ENCODE measurements around the gene MET. TPM values are rescaled to one million over a fixed set of nuclear protein-coding genes. Genes with fewer than 3 reads are reported as not detected.

Gene MET
- total RNA-seq, result under 1 TPM; 0.41 to 0.60 TPM

DNA sequence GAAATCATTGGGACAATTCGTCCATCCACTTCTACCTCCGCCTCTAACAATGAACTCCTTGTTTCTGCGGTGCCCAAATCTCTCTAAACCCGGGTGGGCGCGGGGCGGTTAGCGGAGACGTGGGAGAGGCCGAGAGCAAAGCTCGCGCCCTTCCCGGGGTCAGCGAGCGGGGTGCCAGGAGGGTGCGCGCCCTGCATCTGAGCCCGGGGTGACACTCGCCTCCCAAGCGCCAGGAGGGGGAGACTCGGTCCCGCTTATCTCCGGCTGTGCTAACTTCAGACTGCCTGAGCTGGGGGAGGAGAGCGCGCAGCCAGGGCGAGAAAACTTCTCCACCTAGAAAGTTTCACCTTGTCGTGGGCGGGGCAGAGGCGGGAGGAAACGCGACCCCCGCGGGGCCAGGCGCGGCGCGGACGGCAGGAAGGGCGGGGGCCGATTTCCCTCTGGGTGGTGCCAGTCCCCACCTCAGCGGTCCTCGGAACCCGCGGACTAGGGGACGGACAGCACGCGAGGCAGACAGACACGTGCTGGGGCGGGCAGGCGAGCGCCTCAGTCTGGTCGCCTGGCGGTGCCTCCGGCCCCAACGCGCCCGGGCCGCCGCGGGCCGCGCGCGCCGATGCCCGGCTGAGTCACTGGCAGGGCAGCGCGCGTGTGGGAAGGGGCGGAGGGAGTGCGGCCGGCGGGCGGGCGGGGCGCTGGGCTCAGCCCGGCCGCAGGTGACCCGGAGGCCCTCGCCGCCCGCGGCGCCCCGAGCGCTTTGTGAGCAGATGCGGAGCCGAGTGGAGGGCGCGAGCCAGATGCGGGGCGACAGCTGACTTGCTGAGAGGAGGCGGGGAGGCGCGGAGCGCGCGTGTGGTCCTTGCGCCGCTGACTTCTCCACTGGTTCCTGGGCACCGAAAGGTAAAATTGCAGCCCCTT is at the start of gene MET:
TSS of gene MET (plus strand) at position 516 of the 915 bp plus-strand sequence. CDS start 26,889 bp downstream, outside the sequence.

Other genes with a start within 250 kb of the MET start
- gene CAV2, start 172.5 kb upstream of the MET start, total RNA-seq, result not detected
- gene CAV1, start 147.2 kb upstream of the MET start, total RNA-seq, result under 1 TPM in 1 of 2 experiments, not detected in 1; 0.08 TPM
- 100 to 1,000 TPM; 127 to 129 TPM for gene CAPZA2, start 190.4 kb downstream of the MET start, total RNA-seq